SK-N-SH (cell line): ENCODE data around the gene PAQR5. TPM values are rescaled to one million over a fixed set of nuclear protein-coding genes. Genes with fewer than 3 reads are reported as not detected.

Source experiments
- CTCF ChIA-PET: fragments of 300-600, 350-600 bp; formaldehyde crosslinking; extraction: SDS; loops from one replicate; lab custom pipeline; 2021; lab: Yijun Ruan, JAX
- POLR2A ChIA-PET: fragments of 350-600 bp; sonication (Branson Sonifier 250); formaldehyde crosslinking; extraction: SDS; loops from one replicate; lab custom pipeline; 2020; ENCODE audit warnings: antibody characterized with exemption, inconsistent platforms; lab: Yijun Ruan, JAX
- DNase-seq: peaks from one replicate; pipeline ENCODE4 v3.0.0; 2012
- H2AFZ ChIP-seq: fragments of 200-600 bp; sonication (generic); 2 replicates; pipeline ENCODE4 v1.8.1; 2016; ENCODE audit warnings: antibody characterized with exemption, mild to moderate bottlenecking, low read depth
- H3F3A ChIP-seq: fragments of 200-600 bp; sonication (generic); replicated peaks from 2 replicates; pipeline ENCODE3; 2016; ENCODE audit warnings: antibody characterized with exemption, mild to moderate bottlenecking; ENCODE audit not compliant: insufficient read depth
- H3K27ac ChIP-seq, 2 experiments: fragments of 200-500 bp in 1 of 2; fragments of 200-600 bp in 1 of 2; sonication (Bioruptor generic) in 1 of 2; sonication (generic), shearing (Covaris generic) in 1 of 2; 2 replicates each; pipeline versions ENCODE4 v1.5.1 to v1.6.1; 2014 to 2016; ENCODE audit warnings: low read depth in 2 of 2, inconsistent platforms in 1 of 2, low read length in 1 of 2, mild to moderate bottlenecking in 1 of 2, mixed read lengths in 1 of 2
- H3K27me3 ChIP-seq: fragments of 200-600 bp; sonication (generic), shearing (Covaris generic); 2 replicates; pipeline ENCODE4 v1.6.1; 2016; ENCODE audit warnings: mixed run types; ENCODE audit not compliant: insufficient read depth
- H3K36me3 ChIP-seq, 2 experiments: fragments of 200-500 bp in 1 of 2; fragments of 200-600 bp in 1 of 2; sonication (Bioruptor generic) in 1 of 2; sonication (generic) in 1 of 2; replicated peaks in 1 of 2; 2 replicates each; pipeline versions ENCODE3 to v1.5.1; 2014 to 2016; ENCODE audit warnings: low read length in 1 of 2, mild to moderate bottlenecking in 1 of 2; ENCODE audit not compliant: insufficient read depth in 2 of 2, control insufficient read depth in 1 of 2
- H3K4me1 ChIP-seq, 2 experiments: fragments of 200-500 bp in 1 of 2; fragments of 200-600 bp in 1 of 2; sonication (Bioruptor generic) in 1 of 2; sonication (generic), shearing (Covaris generic) in 1 of 2; 2 replicates each; pipeline versions ENCODE4 v1.5.1 to v1.6.1; 2014 to 2016; ENCODE audit warnings: low read depth in 1 of 2, low read length in 1 of 2, mixed run types in 1 of 2; ENCODE audit not compliant: insufficient read depth in 2 of 2, control insufficient read depth in 1 of 2
- H3K4me2 ChIP-seq: fragments of 200-600 bp; sonication (generic), shearing (Covaris generic); 2 replicates; pipeline ENCODE4 v1.6.1; 2017; ENCODE audit warnings: mixed run types
- H3K4me3 ChIP-seq, 2 experiments: fragments of 200-500 bp in 1 of 2; fragments of 200-600 bp in 1 of 2; sonication (Bioruptor generic) in 1 of 2; sonication (generic), shearing (Covaris generic) in 1 of 2; 2 replicates each; pipeline versions ENCODE4 v1.5.1 to v1.8.1; 2014 to 2016; ENCODE audit warnings: low read depth in 2 of 2, inconsistent platforms in 1 of 2, low read length in 1 of 2, mild to moderate bottlenecking in 1 of 2, mixed read lengths in 1 of 2, moderate library complexity in 1 of 2
- H3K79me2 ChIP-seq: fragments of 200-600 bp; sonication (generic); 2 replicates; pipeline ENCODE4 v1.8.1; 2017; ENCODE audit warnings: mild to moderate bottlenecking; ENCODE audit not compliant: insufficient read depth
- H3K9ac ChIP-seq: fragments of 200-600 bp; sonication (generic); 2 replicates; pipeline ENCODE4 v1.6.1; 2017; ENCODE audit warnings: mixed run types
- H3K9me2 ChIP-seq: fragments of 200-600 bp; sonication (generic); 2 replicates; pipeline ENCODE4 v1.6.1; 2017; ENCODE audit warnings: mixed run types
- H3K9me3 ChIP-seq: fragments of 200-600 bp; sonication (generic); 2 replicates; pipeline ENCODE4 v1.6.1; 2017; ENCODE audit warnings: mixed run types, mild to moderate bottlenecking, moderate library complexity
- H4K20me1 ChIP-seq: fragments of 200-600 bp; sonication (generic); 2 replicates; pipeline ENCODE4 v1.6.1; 2017; ENCODE audit warnings: mild to moderate bottlenecking, mixed run types; ENCODE audit not compliant: insufficient read depth
- CHD2 ChIP-seq: fragments of 150-350 bp; IDR thresholded peaks from 2 replicates; pipeline ENCODE4 v1.6.1; 2018; ENCODE audit warnings: low read length; ENCODE audit not compliant: partially characterized antibody
- CTCF ChIP-seq: fragments of 200-600 bp; sonication (generic); IDR thresholded peaks from 2 replicates; pipeline ENCODE4 v1.6.1; 2017; ENCODE audit warnings: antibody characterized with exemption, mild to moderate bottlenecking, moderate library complexity
- ELF1 ChIP-seq: IDR thresholded peaks from 2 replicates; pipeline ENCODE4 v1.4.0; 2012
- EP300 ChIP-seq, 2 experiments: IDR thresholded peaks; 2 replicates each; pipeline versions ENCODE4 v1.4.0 to v1.6.1; 2012; ENCODE audit warnings: borderline replicate concordance in 1 of 2, low read depth in 1 of 2, low read length in 1 of 2
- EZH2phosphoT487 ChIP-seq: fragments of 200-600 bp; sonication (generic); IDR thresholded peaks from 2 replicates; pipeline ENCODE4 v1.6.1; 2017; ENCODE audit warnings: low read depth, mixed run types, mild to moderate bottlenecking, antibody characterized with exemption, moderate library complexity, borderline replicate concordance
- FOXJ3 ChIP-seq: sonication (generic); formaldehyde crosslinking; IDR thresholded peaks from 2 replicates; pipeline ENCODE4 v1.5.1; 2020; ENCODE audit warnings: mild to moderate bottlenecking, missing genetic modification reagents
- FOXM1 ChIP-seq: IDR thresholded peaks from 2 replicates; pipeline ENCODE4 v1.4.0; 2012; ENCODE audit warnings: low read depth, mild to moderate bottlenecking
- GABPA ChIP-seq: IDR thresholded peaks from 2 replicates; pipeline ENCODE4 v1.4.0; 2012; ENCODE audit warnings: low read depth, mild to moderate bottlenecking
- GATA2 ChIP-seq: sonication (generic); formaldehyde crosslinking; IDR thresholded peaks from 2 replicates; pipeline ENCODE4 v1.5.0; 2020; ENCODE audit warnings: mild to moderate bottlenecking, missing genetic modification reagents
- IRF3 ChIP-seq: fragments of 150-350 bp; IDR thresholded peaks from 2 replicates; pipeline ENCODE4 v1.6.1; 2016; ENCODE audit warnings: mild to moderate bottlenecking, low read depth, low read length
- JUND ChIP-seq: IDR thresholded peaks from 2 replicates; pipeline ENCODE4 v1.4.0; 2012
- MAX ChIP-seq: IDR thresholded peaks from 2 replicates; pipeline ENCODE4 v1.4.0; 2012; ENCODE audit warnings: low read depth
- MEF2A ChIP-seq: IDR thresholded peaks from 2 replicates; pipeline ENCODE4 v1.4.0; 2012; ENCODE audit warnings: low read depth, borderline replicate concordance
- MXI1 ChIP-seq: IDR thresholded peaks from 2 replicates; pipeline ENCODE4 v1.6.1; 2012; ENCODE audit warnings: mild to moderate bottlenecking, low read depth, low read length, improper control_type of control experiment
- NFIC ChIP-seq: IDR thresholded peaks from 2 replicates; pipeline ENCODE4 v1.4.0; 2012; ENCODE audit warnings: borderline replicate concordance
- NRF1 ChIP-seq: IDR thresholded peaks from 2 replicates; pipeline ENCODE4 v1.6.1; 2012; ENCODE audit warnings: low read depth, mild to moderate bottlenecking, low read length
- PBX3 ChIP-seq: IDR thresholded peaks from 2 replicates; pipeline ENCODE4; 2012
- POLR2AphosphoS5 ChIP-seq: IDR thresholded peaks from 2 replicates; pipeline ENCODE4 v1.6.1; 2012; ENCODE audit warnings: low read depth, low read length
- RAD21 ChIP-seq: IDR thresholded peaks from 2 replicates; pipeline ENCODE4 v1.6.1; 2012; ENCODE audit warnings: mild to moderate bottlenecking, low read length
- RCOR1 ChIP-seq: fragments of 150-350 bp; IDR thresholded peaks from 2 replicates; pipeline ENCODE4 v1.6.1; 2017; ENCODE audit warnings: antibody characterized with exemption, low read length
- RFX5 ChIP-seq: IDR thresholded peaks from 2 replicates; pipeline ENCODE4 v1.6.1; 2012; ENCODE audit warnings: mild to moderate bottlenecking, improper control_type of control experiment, low read length
- SIN3A ChIP-seq: IDR thresholded peaks from 2 replicates; pipeline ENCODE4 v1.6.1; 2012; ENCODE audit warnings: low read depth, mild to moderate bottlenecking, low read length, moderate library complexity, borderline replicate concordance
- TAF1 ChIP-seq: IDR thresholded peaks from 2 replicates; pipeline ENCODE4 v1.6.1; 2012; ENCODE audit warnings: low read depth, mild to moderate bottlenecking, low read length, moderate library complexity, borderline replicate concordance
- TCF12 ChIP-seq: IDR thresholded peaks from 2 replicates; pipeline ENCODE4 v1.4.0; 2012
- TEAD4 ChIP-seq: IDR thresholded peaks from 2 replicates; pipeline ENCODE4 v1.4.0; 2012; ENCODE audit warnings: mild to moderate bottlenecking, borderline replicate concordance; ENCODE audit not compliant: insufficient read depth
- USF2 ChIP-seq: fragments of 150-350 bp; IDR thresholded peaks from 2 replicates; pipeline ENCODE4 v1.6.1; 2017; ENCODE audit warnings: antibody characterized with exemption, low read length, low read depth, borderline replicate concordance
- YY1 ChIP-seq: IDR thresholded peaks from 2 replicates; pipeline ENCODE4 v1.4.0; 2012; ENCODE audit warnings: low read depth, mild to moderate bottlenecking
- ZBTB33 ChIP-seq: IDR thresholded peaks from 2 replicates; pipeline ENCODE4 v1.4.0; 2012; ENCODE audit warnings: low read depth, borderline replicate concordance
- WGBS: methylation state at CpG from one replicate; pipeline ENCODE4 v1.1.6; 2017; ENCODE audit warnings: low lambda C conversion rate; 5-methylcytosine and 5-hydroxymethylcytosine counted together
- polyA plus RNA-seq, 3 experiments: library from polyadenylated mRNA; depleted of rRNA; stranded (reverse); fragments of >200 nt; gene quantifications; 2 replicates each; pipeline ENCODE4 v1.2.3, GENCODE V29; 2012

The PAQR5 gene
- polyA plus RNA-seq, 1 of the 3 experiments (the other 2 are of a cell fraction), result 3.9 TPM

- Histone ChIP-seq H3K27me3 (no peaks in the 10 kb centered on the region), H3K9me3 (no peaks in the 10 kb centered on the region), H3K4me2 (peak overlapping the region; percentile 56), H3K4me1 (peaks cover 6 to 17% of the 10 kb centered on the region in 2 experiments), H3K4me3 (0 out of 4 replicates have a peak overlapping the region, but pooled peaks of 1 of the 2 experiments have one; percentile 5), H3K27ac (peak overlapping the region; percentile 71 to 97), H3K9ac (peak overlapping the region; percentile 59; the same call in 1 of the 2 replicates), H4K20me1 (no peaks in the 10 kb centered on the region), H3K9me2 (no peaks in the 10 kb centered on the region), H3K79me2 (no peaks in the 10 kb centered on the region), H3F3A (peaks cover 20% of the 10 kb centered on the region), H3K36me3 (peaks cover 0 to 7% of the 10 kb centered on the region in 2 experiments), H2AFZ (peak overlapping the region; percentile 52; the same call in 1 of the 2 replicates)
- peak; percentile 33 for DNase-seq
- 1% methylated on average over 3 of the region's 3 CpGs for WGBS
- ChIA-PET POLR2A (no interaction called here), CTCF (interaction anchor here (0.9 to 1.0 kb wide), 2 partner anchors 14 to 42 kb away, joined by 3 read pairs; no protein-coding TSS in a partner anchor)
- TF ChIP-seq GABPA (no peak), CTCF (no peak), JUND (peak; percentile 80), CHD2 (no peak), MAX (no peak), TAF1 (no peak; the same call in 1 of the 2 replicates), NFIC (peak; percentile 74; the same call in 1 of the 2 replicates), TEAD4 (0 out of 2 replicates have a peak, but pooled peaks have one; percentile 48), EP300 (IDR thresholded peaks at IDR 0.05; ENCODE audit: borderline replicate concordance in 1 of 2, low read depth in 1 of 2, low read length in 1 of 2) (peak; percentile 15 to 41; a peak in 1 of 4 replicates), RFX5 (no peak), POLR2AphosphoS5 (peak; percentile 15; the same call in 1 of the 2 replicates), FOXJ3 (CRISPR knock-in tag) (no peak), IRF3 (no peak), PBX3 (peak; percentile 70), EZH2phosphoT487 (no peak), ZBTB33 (no peak), MEF2A (no peak), FOXM1 (no peak), MXI1 (no peak), RAD21 (no peak), TCF12 (peak; percentile 64), ELF1 (no peak), RCOR1 (no peak), YY1 (peak; percentile 27; the same call in 1 of the 2 replicates), NRF1 (no peak), GATA2 (CRISPR knock-in tag) (no peak), USF2 (no peak), SIN3A (no peak)
Observed at GRCh38 chr15:69253156-69253555, 45.6 kb upstream of the PAQR5 start.
